Ishikawa (cell line): ENCODE results near the gene ISOC2.

Experiments
- CEBPB ChIP-seq: IDR thresholded peaks from 2 replicates; pipeline ENCODE4 v1.6.1; 2012
- CREB1 ChIP-seq: IDR thresholded peaks from 2 replicates; pipeline ENCODE4 v1.6.1; 2012; ENCODE audit warnings: low read depth
- EGR1 ChIP-seq: IDR thresholded peaks from 2 replicates; pipeline ENCODE4 v1.6.1; 2012
- EP300 ChIP-seq: IDR thresholded peaks from 2 replicates; pipeline ENCODE4 v1.6.1; 2012; ENCODE audit warnings: borderline replicate concordance
- FOXM1 ChIP-seq: IDR thresholded peaks from 2 replicates; pipeline ENCODE4 v1.6.1; 2012; ENCODE audit warnings: low read depth, borderline replicate concordance
- MAX ChIP-seq: IDR thresholded peaks from 2 replicates; pipeline ENCODE4 v1.6.1; 2012
- NFIC ChIP-seq: IDR thresholded peaks from 2 replicates; pipeline ENCODE4 v1.6.1; 2012
- RAD21 ChIP-seq: IDR thresholded peaks from 2 replicates; pipeline ENCODE4 v1.6.1; 2012; ENCODE audit warnings: low read depth
- REST ChIP-seq: IDR thresholded peaks from 2 replicates; pipeline ENCODE4 v1.6.1; 2012; ENCODE audit warnings: low read depth, mild to moderate bottlenecking
- TAF1 ChIP-seq: IDR thresholded peaks from 2 replicates; pipeline ENCODE4 v1.6.1; 2012; ENCODE audit warnings: low read depth, mild to moderate bottlenecking
- TCF12 ChIP-seq: IDR thresholded peaks from 2 replicates; pipeline ENCODE4 v1.6.1; 2012; ENCODE audit warnings: low read depth
- TEAD4 ChIP-seq: IDR thresholded peaks from 2 replicates; pipeline ENCODE4 v1.6.1; 2012
- USF1 ChIP-seq: IDR thresholded peaks from 2 replicates; pipeline ENCODE4 v1.6.1; 2012
- YY1 ChIP-seq: IDR thresholded peaks from 2 replicates; pipeline ENCODE4 v1.6.1; 2012; ENCODE audit warnings: low read depth
- ZBTB7A ChIP-seq: IDR thresholded peaks from 2 replicates; pipeline ENCODE4 v1.6.1; 2012; ENCODE audit warnings: low read depth

The ISOC2 gene

GRCh38 chr19:55447421-55448174 is 13.8 kb downstream of the ISOC2 start:
- no peak for TF ChIP-seq CREB1
- TF ChIP-seq USF1 = peak; percentile 64
- no peak for TF ChIP-seq REST
- TF ChIP-seq TEAD4 = peak; percentile 52; the same call in 1 of the 2 replicates
- no peak for TF ChIP-seq ZBTB7A
- TF ChIP-seq TCF12 = peak; percentile 33; the same call in 1 of the 2 replicates
- TF ChIP-seq CEBPB = peak; percentile 38; the same call in 1 of the 2 replicates
- no peak for TF ChIP-seq RAD21
- TF ChIP-seq NFIC = peak; percentile 95
- no peak for TF ChIP-seq EGR1
- peak; percentile 83 for TF ChIP-seq MAX
- no peak for TF ChIP-seq TAF1
- peak; percentile 45; the same call in 1 of the 2 replicates for TF ChIP-seq EP300
- no peak for TF ChIP-seq FOXM1
- TF ChIP-seq YY1 = 0 out of 2 replicates have a peak, but pooled peaks have one; percentile 17

- TF ChIP-seq TEAD4 (no peak), CREB1 (no peak)
Measured at GRCh38 chr19:55446060-55446459, 15.4 kb downstream of the ISOC2 start.

- no peak for TF ChIP-seq TAF1
- TF ChIP-seq NFIC = no peak
- no peak for TF ChIP-seq EGR1
- no peak for TF ChIP-seq CREB1
- TF ChIP-seq YY1 = no peak
- no peak for TF ChIP-seq ZBTB7A
- no peak for TF ChIP-seq MAX
- no peak for TF ChIP-seq TCF12
- TF ChIP-seq EP300 = no peak
- TF ChIP-seq RAD21 = no peak
- no peak for TF ChIP-seq REST
- no peak for TF ChIP-seq CEBPB
- no peak for TF ChIP-seq USF1
Measured at GRCh38 chr19:55444646-55445045, 16.8 kb downstream of the ISOC2 start.

- no peak for TF ChIP-seq RAD21
- TF ChIP-seq TAF1 = no peak
- TF ChIP-seq NFIC = no peak
Measured at GRCh38 chr19:55443824-55444480, 17.5 kb downstream of the ISOC2 start.

GRCh38 chr19:55443045-55443823 is 18.2 kb downstream of the ISOC2 start, which contains the start of gene SHISA7:
Gene SHISA7 (minus strand): TSS chr19:55443300. CDS start chr19:55442863, 437 bp downstream.
- TF ChIP-seq MAX (no peak), YY1 (no peak), TEAD4 (no peak), ZBTB7A (no peak), TAF1 (no peak), CEBPB (no peak), FOXM1 (no peak), USF1 (no peak), RAD21 (no peak)
